Thoracic aorta endothelial cell (primary cell): ENCODE results near the gene RNU1-2. TPM values are rescaled to one million over a fixed set of nuclear protein-coding genes. Genes with fewer than 3 reads are reported as not detected.

Experiments used
- small RNA-seq: library from RNA; depleted of rRNA; stranded (forward); fragments of <200 nt; gene quantifications from one replicate; pipeline ENCODE3, GENCODE V24; 2012
- total RNA-seq: library from RNA; depleted of rRNA; stranded (reverse); fragments of >200 nt; gene quantifications from 2 replicates; pipeline ENCODE4 v1.2.3, GENCODE V29; 2012

Gene RNU1-2
- under 0.01 TPM in 2 replicates for total RNA-seq

DNA sequence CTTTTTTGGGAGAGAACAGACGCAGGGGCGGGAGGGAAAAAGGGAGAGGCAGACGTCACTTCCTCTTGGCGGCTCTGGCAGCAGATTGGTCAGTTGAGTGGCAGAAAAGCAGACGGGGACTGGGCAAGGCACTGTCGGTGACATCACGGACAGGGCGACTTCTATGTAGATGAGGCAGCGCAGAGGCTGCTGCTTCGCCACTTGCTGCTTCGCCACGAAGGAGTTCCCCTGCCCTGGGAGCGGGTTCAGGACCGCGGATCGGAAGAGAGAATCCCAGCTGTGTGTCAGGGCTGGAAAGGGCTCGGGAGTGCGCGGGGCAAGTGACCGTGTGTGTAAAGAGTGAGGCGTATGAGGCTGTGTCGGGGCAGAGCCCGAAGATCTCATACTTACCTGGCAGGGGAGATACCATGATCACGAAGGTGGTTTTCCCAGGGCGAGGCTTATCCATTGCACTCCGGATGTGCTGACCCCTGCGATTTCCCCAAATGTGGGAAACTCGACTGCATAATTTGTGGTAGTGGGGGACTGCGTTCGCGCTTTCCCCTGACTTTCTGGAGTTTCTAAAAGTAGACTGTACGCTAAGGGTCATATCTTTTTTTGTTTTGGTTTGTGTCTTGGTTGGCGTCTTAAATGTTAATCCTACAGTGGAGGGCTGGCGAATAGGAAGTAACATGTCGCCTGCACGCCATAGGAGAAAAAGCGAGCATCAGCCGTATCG, at the start of gene RNU1-2:
RNU1-2 (plus strand) TSS at position 383 of the 718 bp plus-strand sequence.

DNA sequence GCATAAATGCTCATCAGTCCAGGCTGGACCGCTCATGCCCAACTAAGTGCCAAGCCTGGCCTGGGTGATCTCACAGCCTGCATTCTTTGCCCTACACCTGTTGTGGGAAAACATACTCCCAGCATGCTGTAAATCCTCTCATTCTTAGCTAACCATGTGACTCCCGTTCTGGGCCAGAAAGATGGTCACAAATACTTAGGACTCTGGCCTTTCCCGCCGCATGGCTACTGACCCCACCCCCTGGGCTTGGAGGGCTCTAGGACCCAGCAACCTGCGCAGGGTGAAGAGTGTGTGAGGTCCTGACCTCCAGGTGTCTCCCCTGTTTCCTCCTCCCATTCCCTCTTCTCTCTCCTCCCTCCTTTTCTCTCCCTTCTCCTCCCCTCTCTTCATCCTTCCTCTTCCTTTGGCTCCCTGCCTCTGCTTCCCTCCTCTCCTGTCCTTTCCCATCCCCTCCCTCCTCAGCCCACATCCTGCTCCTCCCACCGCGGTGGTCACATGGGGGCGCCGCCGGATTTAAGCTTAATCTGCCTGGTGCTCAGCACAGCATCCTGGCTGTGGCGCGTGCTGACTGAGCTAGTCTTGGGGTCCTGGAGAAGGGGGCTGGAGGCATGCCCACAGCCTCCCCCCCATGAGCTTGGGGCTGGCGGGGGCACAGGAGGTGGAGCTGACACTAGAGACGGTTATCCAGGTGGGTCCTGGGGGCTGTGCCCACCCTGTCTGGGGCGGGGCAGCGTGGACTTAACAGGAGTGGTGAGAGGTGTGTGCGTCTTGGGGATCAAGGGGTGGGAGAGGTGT, 25.8 kb downstream of the RNU1-2 start, which contains the start of gene CROCC:
CROCC (plus strand) TSS at position 541 of the 795 bp plus-strand sequence; CDS start at position 629, 88 bp downstream.

Small RNAs within 50 kb of the gene (small RNA-seq; reads per million reads assigned to genes)
- not detected for gene MIR3675
- gene RNU1-2: not detected
- not detected for gene RNU1-5P

Other genes with a start within 250 kb of the RNU1-2 start
- under 0.01 TPM in 2 replicates for gene RNU1-3, start 229.0 kb upstream of the RNU1-2 start, total RNA-seq
- gene RNU1-4, start 155.5 kb upstream of the RNU1-2 start, total RNA-seq: under 0.01 TPM in 2 replicates
- 21.9 and 23.0 TPM in 2 replicates for gene CROCC, start 26.0 kb downstream of the RNU1-2 start, total RNA-seq
- 13.6 and 14.6 TPM in 2 replicates for gene MFAP2, start 84.6 kb downstream of the RNU1-2 start, total RNA-seq
- gene ATP13A2, start 115.9 kb downstream of the RNU1-2 start, total RNA-seq: 50.9 and 74.9 TPM in 2 replicates
- 143 and 144 TPM in 2 replicates for gene SDHB, start 158.1 kb downstream of the RNU1-2 start, total RNA-seq
- not detected in 2 replicates for gene PADI2, start 223.5 kb downstream of the RNU1-2 start, total RNA-seq